HepG2 (cell line): ENCODE data around the gene ZNF445. TPM values are rescaled to one million over a fixed set of nuclear protein-coding genes. Genes with fewer than 3 reads are reported as not detected.

Experiments
- ATF6 ChIP-seq: sonication (generic); formaldehyde crosslinking; conservative IDR thresholded peaks from 2 replicates; pipeline ENCODE4 v1.4.0; 2020; ENCODE audit warnings: missing genetic modification reagents
- CHD4 ChIP-seq: fragments of 200-600 bp; sonication (generic); IDR thresholded peaks from 2 replicates; pipeline ENCODE4 v1.7.0; 2017; ENCODE audit warnings: mild to moderate bottlenecking, low read length, borderline replicate concordance
- GMEB1 ChIP-seq: sonication (generic); formaldehyde crosslinking; IDR thresholded peaks from 2 replicates; pipeline ENCODE4 v1.5.1; 2020; ENCODE audit warnings: missing genetic modification reagents, mild to moderate bottlenecking, borderline replicate concordance
- GPN1 ChIP-seq: sonication (generic); formaldehyde crosslinking; IDR thresholded peaks from 2 replicates; pipeline ENCODE4 v1.5.1; 2020; ENCODE audit warnings: missing genetic modification reagents, borderline replicate concordance
- IKZF4 ChIP-seq: sonication (generic); formaldehyde crosslinking; IDR thresholded peaks from 2 replicates; pipeline ENCODE4 v1.5.1; 2020; ENCODE audit warnings: borderline replicate concordance, mild to moderate bottlenecking, low read depth, missing genetic modification reagents; ENCODE audit errors: not compliant biosample characterization
- JDP2 ChIP-seq: sonication (generic); formaldehyde crosslinking; IDR thresholded peaks from 2 replicates; pipeline ENCODE4 v1.8.1; 2022; ENCODE audit warnings: missing genetic modification reagents, borderline replicate concordance
- MYC ChIP-seq: sonication (generic); formaldehyde crosslinking; IDR thresholded peaks from 2 replicates; pipeline ENCODE4 v1.9.0; 2021; ENCODE audit warnings: missing genetic modification reagents, borderline replicate concordance
- PRMT3 ChIP-seq: sonication (generic); formaldehyde crosslinking; IDR thresholded peaks from 2 replicates; pipeline ENCODE4 v1.8.1; 2022; ENCODE audit warnings: low read depth, mild to moderate bottlenecking, moderate library complexity, missing genetic modification reagents, borderline replicate concordance
- REPIN1 ChIP-seq: sonication (generic); formaldehyde crosslinking; IDR thresholded peaks from 2 replicates; pipeline ENCODE4 v1.8.0; 2022; ENCODE audit warnings: missing genetic modification reagents, low read depth, mild to moderate bottlenecking, borderline replicate concordance
- RXRA ChIP-seq: sonication (generic); formaldehyde crosslinking; IDR thresholded peaks from 2 replicates; pipeline ENCODE4 v1.5.1; 2020; ENCODE audit warnings: missing genetic modification reagents
- SALL1 ChIP-seq: sonication (generic); formaldehyde crosslinking; IDR thresholded peaks from 2 replicates; pipeline ENCODE4 v1.8.0; 2022; ENCODE audit warnings: mild to moderate bottlenecking, missing genetic modification reagents
- SCMH1 ChIP-seq: sonication (generic); formaldehyde crosslinking; IDR thresholded peaks from 2 replicates; pipeline ENCODE4 v1.9.0; 2021; ENCODE audit warnings: missing genetic modification reagents, mild to moderate bottlenecking, borderline replicate concordance
- SMYD3 ChIP-seq: sonication (generic); formaldehyde crosslinking; IDR thresholded peaks from 2 replicates; pipeline ENCODE4 v1.8.1; 2023; ENCODE audit warnings: mild to moderate bottlenecking, missing genetic modification reagents
- SP2 ChIP-seq: sonication (generic); formaldehyde crosslinking; IDR thresholded peaks from 2 replicates; pipeline ENCODE4 v1.5.1; 2020; ENCODE audit warnings: mild to moderate bottlenecking, missing genetic modification reagents
- TGIF2 ChIP-seq: IDR thresholded peaks from 2 replicates; pipeline ENCODE4 v1.6.1; 2016; ENCODE audit warnings: control low read depth, missing compliant biosample characterization
- ZFP36L1 ChIP-seq: sonication (generic); formaldehyde crosslinking; IDR thresholded peaks from 2 replicates; pipeline ENCODE4 v1.8.0; 2022; ENCODE audit warnings: mild to moderate bottlenecking, missing genetic modification reagents, moderate library complexity
- ZFP90 ChIP-seq: sonication (generic); formaldehyde crosslinking; IDR thresholded peaks from 2 replicates; pipeline ENCODE4 v1.8.0; 2022; ENCODE audit warnings: missing genetic modification reagents, mild to moderate bottlenecking, inconsistent platforms, borderline replicate concordance
- ZFY ChIP-seq: sonication (generic); formaldehyde crosslinking; IDR thresholded peaks from 2 replicates; pipeline ENCODE4 v1.4.0; 2020; ENCODE audit warnings: missing genetic modification reagents
- ZNF615 ChIP-seq: sonication (generic); formaldehyde crosslinking; IDR thresholded peaks from 2 replicates; pipeline ENCODE4 v1.5.0; 2020; ENCODE audit warnings: mild to moderate bottlenecking, missing genetic modification reagents, borderline replicate concordance
- ZNF749 ChIP-seq: sonication (generic); formaldehyde crosslinking; IDR thresholded peaks from 2 replicates; pipeline ENCODE4 v1.8.0; 2022; ENCODE audit warnings: mild to moderate bottlenecking, missing genetic modification reagents, moderate library complexity, borderline replicate concordance
- ZNF788 ChIP-seq: sonication (generic); formaldehyde crosslinking; IDR thresholded peaks from 2 replicates; pipeline ENCODE4 v1.5.0; 2020; ENCODE audit warnings: mild to moderate bottlenecking, missing genetic modification reagents, borderline replicate concordance
- ZNF839 ChIP-seq: sonication (generic); formaldehyde crosslinking; IDR thresholded peaks from 2 replicates; pipeline ENCODE4 v1.4.0; 2020; ENCODE audit warnings: missing genetic modification reagents, mild to moderate bottlenecking, borderline replicate concordance
- polyA plus RNA-seq, 8 experiments: library from polyadenylated mRNA; depleted of rRNA in 3 of 8; stranded (reverse) in 7 of 8; unstranded in 1 of 8; fragments of >200 nt; fragmentation: Illumina TruSeq in 4 of 8; extraction: Trizol in 4 of 8; gene quantifications; 2 replicates each; pipeline versions ENCODE4 v1.2.1 to v1.2.3, GENCODE V29; 2011 to 2016; ENCODE audit warnings: low read depth in 4 of 8, missing spikeins in 1 of 8, mixed read lengths in 1 of 8; ENCODE audit not compliant: insufficient read depth in 1 of 8
- total RNA-seq, 5 experiments: library from RNA; depleted of rRNA; stranded (reverse); fragments of >200 nt; fragmentation: Illumina TruSeq; extraction: Trizol; gene quantifications; 2 replicates each; pipeline ENCODE4 v1.2.3, GENCODE V29; 2016; ENCODE audit warnings: low read depth in 1 of 5
- TF ChIP-seq, protein P1 (sequence below): IDR thresholded peaks from 2 replicates; pipeline ENCODE4 v1.6.1; 2012; ENCODE audit warnings: low read depth, low read length, improper control_type of control experiment
- TF ChIP-seq, protein P2 (sequence below): sonication (generic); formaldehyde crosslinking; IDR thresholded peaks from 2 replicates; pipeline ENCODE4 v1.8.0; 2022; ENCODE audit warnings: mild to moderate bottlenecking, missing genetic modification reagents

The ZNF445 gene
- total and polyA plus RNA-seq, 2 of the 13 experiments (the other 11 are each of a cell fraction or from before 2014, with no cell fraction given): 4.4 to 10.3 TPM

- 0 out of 2 replicates have a peak, but pooled peaks have one; percentile 39 for TF ChIP-seq ZNF788 (CRISPR knock-in tag)
- no peak for TF ChIP-seq IKZF4 (CRISPR knock-in tag)
- no peak for TF ChIP-seq GMEB1 (CRISPR knock-in tag)
- no peak for TF ChIP-seq SCMH1 (CRISPR knock-in tag)
- TF ChIP-seq REPIN1 (CRISPR knock-in tag): peak; percentile 23; the same call in 1 of the 2 replicates
- TF ChIP-seq CHD4: no peak
- no peak for TF ChIP-seq SP2 (CRISPR knock-in tag)
- no peak for TF ChIP-seq ZNF749
- TF ChIP-seq TGIF2: no peak
- TF ChIP-seq RXRA (CRISPR knock-in tag): no peak
- TF ChIP-seq ATF6 (CRISPR knock-in tag): 0 out of 2 replicates have a peak, but pooled peaks have one; percentile 39
- no peak for TF ChIP-seq GPN1 (CRISPR knock-in tag)
- TF ChIP-seq SMYD3 (CRISPR knock-in tag): no peak
- TF ChIP-seq ZNF615 (CRISPR knock-in tag): no peak
- TF ChIP-seq ZFY (CRISPR knock-in tag): peak; percentile 55
- TF ChIP-seq ZFP36L1 (CRISPR knock-in tag): no peak
- TF ChIP-seq, protein P1, sequence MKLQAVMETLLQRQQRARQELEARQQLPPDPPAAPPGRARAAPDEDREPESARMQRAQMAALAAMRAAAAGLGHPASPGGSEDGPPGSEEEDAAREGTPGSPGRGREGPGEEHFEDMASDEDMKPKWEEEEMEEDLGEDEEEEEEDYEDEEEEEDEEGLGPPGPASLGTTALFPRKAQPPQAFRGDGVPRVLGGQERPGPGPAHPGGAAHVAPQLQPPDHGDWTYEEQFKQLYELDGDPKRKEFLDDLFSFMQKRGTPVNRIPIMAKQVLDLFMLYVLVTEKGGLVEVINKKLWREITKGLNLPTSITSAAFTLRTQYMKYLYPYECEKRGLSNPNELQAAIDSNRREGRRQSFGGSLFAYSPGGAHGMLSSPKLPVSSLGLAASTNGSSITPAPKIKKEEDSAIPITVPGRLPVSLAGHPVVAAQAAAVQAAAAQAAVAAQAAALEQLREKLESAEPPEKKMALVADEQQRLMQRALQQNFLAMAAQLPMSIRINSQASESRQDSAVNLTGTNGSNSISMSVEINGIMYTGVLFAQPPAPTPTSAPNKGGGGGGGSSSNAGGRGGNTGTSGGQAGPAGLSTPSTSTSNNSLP: no peak
- TF ChIP-seq JDP2 (CRISPR knock-in tag): no peak
- no peak for TF ChIP-seq ZFP90 (CRISPR knock-in tag)
- TF ChIP-seq, protein P2, sequence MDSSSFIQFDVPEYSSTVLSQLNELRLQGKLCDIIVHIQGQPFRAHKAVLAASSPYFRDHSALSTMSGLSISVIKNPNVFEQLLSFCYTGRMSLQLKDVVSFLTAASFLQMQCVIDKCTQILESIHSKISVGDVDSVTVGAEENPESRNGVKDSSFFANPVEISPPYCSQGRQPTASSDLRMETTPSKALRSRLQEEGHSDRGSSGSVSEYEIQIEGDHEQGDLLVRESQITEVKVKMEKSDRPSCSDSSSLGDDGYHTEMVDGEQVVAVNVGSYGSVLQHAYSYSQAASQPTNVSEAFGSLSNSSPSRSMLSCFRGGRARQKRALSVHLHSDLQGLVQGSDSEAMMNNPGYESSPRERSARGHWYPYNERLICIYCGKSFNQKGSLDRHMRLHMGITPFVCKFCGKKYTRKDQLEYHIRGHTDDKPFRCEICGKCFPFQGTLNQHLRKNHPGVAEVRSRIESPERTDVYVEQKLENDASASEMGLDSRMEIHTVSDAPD: no peak
- TF ChIP-seq ZNF839 (CRISPR knock-in tag): no peak
- no peak for TF ChIP-seq PRMT3 (CRISPR knock-in tag)
- 0 out of 2 replicates have a peak, but pooled peaks have one; percentile 26 for TF ChIP-seq SALL1 (CRISPR knock-in tag)
- TF ChIP-seq MYC (CRISPR knock-in tag): no peak
Observed at GRCh38 chr3:44478606-44479094, 1.2 kb upstream of the ZNF445 start (continued).
